ENCODE results near the gene POFUT2.

GRCh38 chr21:45336870-45337269 is 49.2 kb upstream of the POFUT2 start:
- TF ChIP-seq TOX (CRISPR knock-in tag; IDR thresholded peaks at IDR 0.05; ENCODE audit: borderline replicate concordance) (no peak), RARB (CRISPR knock-in tag; IDR thresholded peaks at IDR 0.05) (no peak), ZFP3 (CRISPR knock-in tag; IDR thresholded peaks at IDR 0.05) (no peak), ZNF70 (CRISPR knock-in tag; IDR thresholded peaks at IDR 0.05) (no peak), ZC3H10 (CRISPR knock-in tag; IDR thresholded peaks at IDR 0.05) (no peak), ZNF565 (CRISPR knock-in tag; conservative IDR thresholded peaks at IDR 0.05; ENCODE audit: low read depth) (no peak)
- TF ChIP-seq, protein P1, sequence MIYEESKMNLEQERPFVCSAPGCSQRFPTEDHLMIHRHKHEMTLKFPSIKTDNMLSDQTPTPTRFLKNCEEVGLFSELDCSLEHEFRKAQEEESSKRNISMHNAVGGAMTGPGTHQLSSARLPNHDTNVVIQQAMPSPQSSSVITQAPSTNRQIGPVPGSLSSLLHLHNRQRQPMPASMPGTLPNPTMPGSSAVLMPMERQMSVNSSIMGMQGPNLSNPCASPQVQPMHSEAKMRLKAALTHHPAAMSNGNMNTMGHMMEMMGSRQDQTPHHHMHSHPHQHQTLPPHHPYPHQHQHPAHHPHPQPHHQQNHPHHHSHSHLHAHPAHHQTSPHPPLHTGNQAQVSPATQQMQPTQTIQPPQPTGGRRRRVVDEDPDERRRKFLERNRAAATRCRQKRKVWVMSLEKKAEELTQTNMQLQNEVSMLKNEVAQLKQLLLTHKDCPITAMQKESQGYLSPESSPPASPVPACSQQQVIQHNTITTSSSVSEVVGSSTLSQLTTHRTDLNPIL (CRISPR knock-in tag; IDR thresholded peaks at IDR 0.05; ENCODE audit: low read depth), result no peak
- TF ChIP-seq, protein P2, sequence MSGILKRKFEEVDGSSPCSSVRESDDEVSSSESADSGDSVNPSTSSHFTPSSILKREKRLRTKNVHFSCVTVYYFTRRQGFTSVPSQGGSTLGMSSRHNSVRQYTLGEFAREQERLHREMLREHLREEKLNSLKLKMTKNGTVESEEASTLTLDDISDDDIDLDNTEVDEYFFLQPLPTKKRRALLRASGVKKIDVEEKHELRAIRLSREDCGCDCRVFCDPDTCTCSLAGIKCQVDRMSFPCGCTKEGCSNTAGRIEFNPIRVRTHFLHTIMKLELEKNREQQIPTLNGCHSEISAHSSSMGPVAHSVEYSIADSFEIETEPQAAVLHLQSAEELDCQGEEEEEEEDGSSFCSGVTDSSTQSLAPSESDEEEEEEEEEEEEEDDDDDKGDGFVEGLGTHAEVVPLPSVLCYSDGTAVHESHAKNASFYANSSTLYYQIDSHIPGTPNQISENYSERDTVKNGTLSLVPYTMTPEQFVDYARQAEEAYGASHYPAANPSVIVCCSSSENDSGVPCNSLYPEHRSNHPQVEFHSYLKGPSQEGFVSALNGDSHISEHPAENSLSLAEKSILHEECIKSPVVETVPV (CRISPR knock-in tag; IDR thresholded peaks at IDR 0.05), result no peak
